Hepatocyte (in vitro differentiated cells): ENCODE measurements around the gene THSD4. TPM values are rescaled to one million over a fixed set of nuclear protein-coding genes. Genes with fewer than 3 reads are reported as not detected.

ENCODE experiments used
- DNase-seq: peaks from one replicate; pipeline ENCODE4 v3.0.0-alpha.2; 2016; ENCODE audit warnings: low spot score
- H2AFZ ChIP-seq: fragments of 200-600 bp; sonication (generic); 2 replicates; pipeline ENCODE4 v1.6.0; 2016; ENCODE audit warnings: antibody characterized with exemption, mild to moderate bottlenecking
- H3K27ac ChIP-seq: fragments of 200-600 bp; sonication (generic); 2 replicates; pipeline ENCODE4 v1.5.1; 2016; ENCODE audit warnings: mild to moderate bottlenecking
- H3K27me3 ChIP-seq: fragments of 200-600 bp; sonication (generic); 2 replicates; pipeline ENCODE4 v1.6.1; 2016
- H3K36me3 ChIP-seq: fragments of 200-600 bp; sonication (generic); replicated peaks from 2 replicates; pipeline ENCODE4 v1.5.1; 2016; ENCODE audit warnings: low read depth; ENCODE audit not compliant: insufficient read depth
- H3K4me1 ChIP-seq: fragments of 200-600 bp; sonication (generic); 2 replicates; pipeline ENCODE4 v1.5.1; 2016; ENCODE audit warnings: mild to moderate bottlenecking, moderate library complexity; ENCODE audit not compliant: insufficient read depth
- H3K4me2 ChIP-seq: fragments of 200-600 bp; sonication (generic); 2 replicates; pipeline ENCODE4 v1.6.0; 2016
- H3K4me3 ChIP-seq: fragments of 200-600 bp; sonication (generic); 2 replicates; pipeline ENCODE4 v1.5.1; 2016; ENCODE audit warnings: mild to moderate bottlenecking
- H3K79me2 ChIP-seq: fragments of 200-600 bp; sonication (generic); 2 replicates; pipeline ENCODE4 v1.6.0; 2017; ENCODE audit warnings: mild to moderate bottlenecking
- H3K9me2 ChIP-seq: fragments of 200-600 bp; sonication (generic); replicated peaks from 2 replicates; pipeline ENCODE4 v1.6.0; 2017; ENCODE audit warnings: mild to moderate bottlenecking; ENCODE audit not compliant: insufficient read depth
- H3K9me3 ChIP-seq: fragments of 200-600 bp; sonication (generic); 2 replicates; pipeline ENCODE4 v1.5.1; 2016; ENCODE audit warnings: low read depth, mild to moderate bottlenecking
- H4K20me1 ChIP-seq: fragments of 200-600 bp; sonication (generic); 2 replicates; pipeline ENCODE4 v1.6.0; 2016; ENCODE audit warnings: mild to moderate bottlenecking; ENCODE audit not compliant: insufficient read depth, poor library complexity, severe bottlenecking
- CTCF ChIP-seq: fragments of 200-600 bp; sonication (generic); IDR thresholded peaks from 2 replicates; pipeline ENCODE4 v1.5.1; 2016; ENCODE audit warnings: antibody characterized with exemption, mild to moderate bottlenecking; ENCODE audit not compliant: poor library complexity
- EZH2 ChIP-seq: fragments of 200-600 bp; sonication (generic); IDR thresholded peaks from 2 replicates; pipeline ENCODE4 v1.6.1; 2016; ENCODE audit warnings: antibody characterized with exemption, mild to moderate bottlenecking, borderline replicate concordance
- EZH2phosphoT487 ChIP-seq: fragments of 200-600 bp; sonication (generic); IDR thresholded peaks from one replicate; pipeline ENCODE4 v1.6.1; 2018; ENCODE audit warnings: antibody characterized with exemption, mild to moderate bottlenecking, low read depth, moderate library complexity; ENCODE audit not compliant: unreplicated experiment, severe bottlenecking
- WGBS: methylation state at CpG from one replicate; pipeline ENCODE4 v1.1.6; 2016; ENCODE audit warnings: low lambda C conversion rate; ENCODE audit errors: missing lambda C conversion rate; 5-methylcytosine and 5-hydroxymethylcytosine counted together
- polyA plus RNA-seq: library from polyadenylated mRNA; unstranded; fragments of >200 nt; fragmentation: Nextera tagmentation; extraction: Ambion mirVana; gene quantifications from 2 replicates; pipeline ENCODE4 v1.2.1, GENCODE V29; 2016
- total RNA-seq: library from RNA; depleted of rRNA; stranded (reverse); fragments of >200 nt; gene quantifications from 2 replicates; pipeline ENCODE4 v1.2.3, GENCODE V29; 2014

The THSD4 gene
- total and polyA plus RNA-seq, 2 experiments from 2014 or later = 4.3 to 7.0 TPM

- Histone ChIP-seq H3K9me2 (no peaks in the 10 kb centered on the region), H3K79me2 (no peaks in the 10 kb centered on the region), H4K20me1 (no peaks in the 10 kb centered on the region), H3K4me1 (no peaks in the 10 kb centered on the region), H3K4me2 (no peak overlapping the region), H3K27me3 (no peaks in the 10 kb centered on the region), H3K4me3 (no peak overlapping the region), H3K36me3 (no peaks in the 10 kb centered on the region), H3K9me3 (no peaks in the 10 kb centered on the region), H3K27ac (no peak overlapping the region), H2AFZ (no peak overlapping the region)
- 95% methylated on average over 6 of the region's 6 CpGs for WGBS
- TF ChIP-seq EZH2phosphoT487 = no peak
- TF ChIP-seq CTCF = no peak
- no peak for TF ChIP-seq EZH2
- no peak for DNase-seq
These were observed 664.0 kb downstream of the THSD4 start for GRCh38 chr15:71779073-71779797.

- Histone ChIP-seq H3K36me3 (no peaks in the 10 kb centered on the region), H3K79me2 (no peaks in the 10 kb centered on the region), H3K27me3 (no peaks in the 10 kb centered on the region), H4K20me1 (no peaks in the 10 kb centered on the region), H3K4me2 (no peak overlapping the region), H3K27ac (no peak overlapping the region), H3K4me3 (no peak overlapping the region), H3K9me2 (no peaks in the 10 kb centered on the region), H3K4me1 (no peaks in the 10 kb centered on the region), H2AFZ (no peak overlapping the region), H3K9me3 (no peaks in the 10 kb centered on the region)
- DNase-seq = peak; percentile 71
- 35% methylated on average over 13 of the region's 13 CpGs for WGBS
- TF ChIP-seq EZH2phosphoT487 = no peak
- peak; percentile 81 for TF ChIP-seq CTCF
- no peak for TF ChIP-seq EZH2
These were observed 665.1 kb downstream of the THSD4 start for GRCh38 chr15:71780115-71780976.

- Histone ChIP-seq H2AFZ (no peak overlapping the region), H3K27ac (no peak overlapping the region), H3K27me3 (no peaks in the 10 kb centered on the region), H3K4me2 (no peak overlapping the region), H3K79me2 (no peaks in the 10 kb centered on the region), H3K4me1 (no peaks in the 10 kb centered on the region), H3K9me3 (no peaks in the 10 kb centered on the region), H3K9me2 (no peaks in the 10 kb centered on the region), H3K4me3 (no peak overlapping the region), H3K36me3 (no peaks in the 10 kb centered on the region), H4K20me1 (no peaks in the 10 kb centered on the region)
- TF ChIP-seq CTCF (no peak), EZH2phosphoT487 (no peak), EZH2 (no peak)
- no peak for DNase-seq
- WGBS = 89% methylated on average over 9 of the region's 9 CpGs
These were observed 666.1 kb downstream of the THSD4 start for GRCh38 chr15:71781179-71781964.
